B cell (primary cell): ENCODE data around the gene TSPAN9. TPM values are rescaled to one million over a fixed set of nuclear protein-coding genes. Genes with fewer than 3 reads are reported as not detected.

ENCODE experiments used
- ATAC-seq: fragments of 200-7000 bp; cut with Tn5 transposase; one replicate; pipeline ENCODE4 v1.10.0; 2021; ENCODE audit warnings: low read depth, mild to moderate bottlenecking, moderate number of reproducible peaks, moderate library complexity
- CTCF ChIA-PET: fragments of 350-600 bp; sonication (Branson Sonifier 250); formaldehyde crosslinking; loops from one replicate; lab custom pipeline; 2021; ENCODE audit warnings: antibody characterized with exemption, inconsistent platforms; lab: Charles Lee
- POLR2A ChIA-PET: fragments of 350-600 bp; sonication (Branson Sonifier 250); formaldehyde crosslinking; loops from one replicate; lab custom pipeline; 2021; ENCODE audit warnings: antibody characterized with exemption; lab: Charles Lee
- DNase-seq: peaks from one replicate; pipeline ENCODE4 v3.0.0; 2013
- H2AFZ ChIP-seq: 2 replicates; pipeline ENCODE4 v1.6.1; 2012; ENCODE audit warnings: mild to moderate bottlenecking, low read depth, low read length; ENCODE audit not compliant: insufficient read depth, poor library complexity, severe bottlenecking
- H3K27ac ChIP-seq, 2 donors: 1 replicate in 1 of 2; 2 replicates in 1 of 2; pipeline ENCODE4 v1.5.1; 2012 to 2013; ENCODE audit warnings: low read length in 2 of 2, mild to moderate bottlenecking in 2 of 2, moderate library complexity in 1 of 2
- H3K27me3 ChIP-seq, 4 experiments: fragments of 200-600 bp in 1 of 4; sonication (generic) in 1 of 4; replicated peaks in 1 of 4; 1 replicate in 2 of 4; 2 replicates in 2 of 4; pipeline versions ENCODE4 v1.6.1 to v1.7.0; 2013 to 2016; ENCODE audit warnings: low read length in 3 of 4, mild to moderate bottlenecking in 2 of 4, mixed read lengths in 1 of 4, moderate library complexity in 1 of 4; ENCODE audit not compliant: insufficient read depth in 4 of 4, control insufficient read depth in 3 of 4; ENCODE audit errors: control extremely low read depth in 1 of 4
- H3K36me3 ChIP-seq, 2 experiments: replicated peaks in 1 of 2; 1 replicate in 1 of 2; 2 replicates in 1 of 2; pipeline versions ENCODE4 v1.6.1 to v1.7.1; 2013; ENCODE audit warnings: low read length in 1 of 2; ENCODE audit not compliant: insufficient read depth in 2 of 2, control insufficient read depth in 1 of 2; ENCODE audit errors: control extremely low read depth in 1 of 2, extremely low read depth in 1 of 2
- H3K4me1 ChIP-seq, 2 donors: fragments of 200-600 bp in 1 of 2; sonication (generic) in 1 of 2; 1 replicate in 1 of 2; 2 replicates in 1 of 2; pipeline versions ENCODE4 v1.5.1 to v1.6.1; 2013 to 2017; ENCODE audit warnings: low read length in 2 of 2; ENCODE audit not compliant: control insufficient read depth in 2 of 2, insufficient read depth in 2 of 2
- H3K4me2 ChIP-seq: replicated peaks from 2 replicates; pipeline ENCODE3; 2012; ENCODE audit warnings: mild to moderate bottlenecking, low read depth, low read length; ENCODE audit not compliant: poor library complexity, severe bottlenecking
- H3K4me3 ChIP-seq, 5 experiments: fragments of 200-600 bp in 1 of 5; sonication (generic) in 1 of 5; 1 replicate in 3 of 5; 2 replicates in 2 of 5; pipeline versions ENCODE4 v1.5.1 to v1.7.0; 2011 to 2016; ENCODE audit warnings: low read length in 4 of 5, mild to moderate bottlenecking in 4 of 5, low read depth in 2 of 5, control low read depth in 1 of 5, moderate library complexity in 1 of 5; ENCODE audit not compliant: insufficient read depth in 1 of 5; ENCODE audit errors: control extremely low read depth in 1 of 5, extremely low read depth in 1 of 5
- H3K79me2 ChIP-seq: fragments of 200-600 bp; sonication (generic); one replicate; pipeline ENCODE4 v1.6.0; 2016; ENCODE audit warnings: low read length; ENCODE audit not compliant: control insufficient read depth, insufficient read depth
- H3K9ac ChIP-seq: fragments of 200-600 bp; sonication (generic); 2 replicates; pipeline ENCODE4 v1.6.1; 2017; ENCODE audit warnings: mild to moderate bottlenecking, low read length, moderate library complexity
- H3K9me3 ChIP-seq, 3 donors: one replicate each; pipeline versions ENCODE4 v1.6.1 to v1.7.1; 2013; ENCODE audit warnings: low read length in 2 of 3; ENCODE audit not compliant: control insufficient read depth in 2 of 3, insufficient read depth in 1 of 3; ENCODE audit errors: control extremely low read depth in 1 of 3
- H4K20me1 ChIP-seq: 2 replicates; pipeline ENCODE4 v1.6.0; 2012; ENCODE audit warnings: mild to moderate bottlenecking, low read length; ENCODE audit not compliant: insufficient read depth, control insufficient read depth, poor library complexity, severe bottlenecking
- H3K27ac Mint-ChIP-seq: one replicate; pipeline ENCODE4 v1.8.0; 2021; ENCODE audit warnings: mixed read lengths
- H3K27me3 Mint-ChIP-seq: one replicate; pipeline ENCODE4 v1.8.0; 2021; ENCODE audit warnings: mixed read lengths
- H3K4me1 Mint-ChIP-seq: one replicate; pipeline ENCODE4 v1.8.0; 2021; ENCODE audit warnings: mixed read lengths
- H3K4me3 Mint-ChIP-seq: one replicate; pipeline ENCODE4 v1.8.0; 2021; ENCODE audit warnings: mixed read lengths
- H3K9me3 Mint-ChIP-seq: one replicate; pipeline ENCODE4 v1.8.0; 2022; ENCODE audit warnings: mixed read lengths; ENCODE audit not compliant: insufficient read depth
- CTCF ChIP-seq: fragments of 200-600 bp; IDR thresholded peaks from one replicate; pipeline ENCODE4 v1.8.0; 2022; ENCODE audit warnings: antibody characterized with exemption, mild to moderate bottlenecking
- EZH2 ChIP-seq: IDR thresholded peaks from 2 replicates; pipeline ENCODE4 v1.6.1; 2012; ENCODE audit warnings: borderline replicate concordance, low read depth, mild to moderate bottlenecking, moderate library complexity, low read length; ENCODE audit not compliant: insufficient read depth, poor library complexity, severe bottlenecking
- WGBS: methylation state at CpG from one replicate; pipeline ENCODE4 v1.1.5; 2013; ENCODE audit warnings: missing lambda C conversion rate; ENCODE audit not compliant: insufficient coverage; 5-methylcytosine and 5-hydroxymethylcytosine counted together
- intact Hi-C: fragments of 100-400 bp; cut with micrococcal nuclease; formaldehyde crosslinking; loops from one replicate; pipeline ENCODE4 v1.10.0; 2022
- polyA plus RNA-seq: library from polyadenylated mRNA; depleted of rRNA; stranded (reverse); fragments of >200 nt; gene quantifications from 2 replicates; pipeline ENCODE4 v1.2.3, GENCODE V29; 2012
- total RNA-seq, 2 donors: library from RNA; stranded (reverse); fragments of 120-200 nt in 1 of 2; gene quantifications; 1 replicate in 1 of 2; 2 replicates in 1 of 2; pipeline versions ENCODE4 v1.2.3 to v1.2.4, GENCODE V29; 2013 to 2022

TSPAN9 gene
- total and polyA plus RNA-seq, 2 donors (not counting 1 experiment from before 2014, with no cell fraction given): 0.15 to 0.37 TPM

DNA sequence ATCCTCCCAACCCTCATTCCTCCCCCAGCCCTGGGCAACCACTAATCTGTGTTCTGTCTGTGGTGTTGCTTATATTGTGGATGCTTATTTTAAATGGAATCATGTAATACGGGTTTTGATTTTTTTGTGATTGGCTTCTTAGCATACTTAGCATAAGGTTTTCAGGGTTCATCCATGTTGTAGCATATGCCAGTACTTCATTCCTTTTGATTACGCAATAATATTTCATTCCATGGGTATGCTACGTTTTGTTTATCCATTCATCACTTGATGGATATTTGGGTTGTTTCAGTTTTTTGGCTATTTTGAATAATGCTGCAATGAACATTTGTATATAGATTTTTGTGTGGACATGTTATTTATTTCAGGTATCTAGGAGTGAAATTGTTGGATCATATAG is 82.9 kb downstream of the TSPAN9 start:
- Histone ChIP-seq H2AFZ (no peak overlapping the region), H3K4me2 (no peak overlapping the region), H3K79me2 (no peaks in the 10 kb centered on the region), H3K27me3 (no peaks in the 10 kb centered on the region), H3K36me3 (no peaks in the 10 kb centered on the region), H3K4me3 (no peak overlapping the region), H3K4me1 (no peaks in the 10 kb centered on the region), H3K9me3 (peaks cover 0 to 13% (median 0%) of the 10 kb centered on the region in 3 donors), H3K9ac (no peak overlapping the region), H4K20me1 (no peaks in the 10 kb centered on the region), H3K27ac (no peak overlapping the region)
- ATAC-seq: no peak
- ChIA-PET POLR2A (no interaction called here), CTCF (no interaction called here)
- H3K27ac Mint-ChIP-seq: no peak overlapping the region
- 83% methylated on average over 1 of the region's 3 CpGs for WGBS
- no peak overlapping the region for H3K4me3 Mint-ChIP-seq
- TF ChIP-seq EZH2 (no peak), CTCF (no peak)
- intact Hi-C loops: no loop called here
- H3K4me1 Mint-ChIP-seq: no peaks in the 10 kb centered on the region
- peaks cover 17% of the 10 kb centered on the region for H3K27me3 Mint-ChIP-seq
- no peaks in the 10 kb centered on the region for H3K9me3 Mint-ChIP-seq
- no peak for DNase-seq

DNA sequence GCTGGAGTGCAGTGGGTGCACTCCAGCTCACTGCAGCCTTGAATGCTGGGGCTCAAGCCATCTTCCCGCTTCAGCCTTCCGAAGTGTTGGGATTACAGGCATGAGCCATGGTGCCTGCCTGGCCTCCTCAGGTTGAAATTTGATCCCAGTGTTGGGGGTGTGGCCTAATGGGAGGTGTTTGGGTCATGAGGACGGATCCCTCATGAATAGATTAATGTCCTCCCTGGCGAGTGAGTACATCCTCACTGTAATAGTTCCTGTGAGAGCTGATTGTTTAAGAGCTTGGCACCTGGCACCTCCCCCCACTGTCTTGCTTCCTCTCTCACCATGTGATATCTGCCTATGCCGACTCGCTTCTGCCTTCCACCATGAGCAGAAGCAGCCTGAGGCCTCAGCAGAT is 84.7 kb downstream of the TSPAN9 start:
- Histone ChIP-seq H3K27ac (no peak overlapping the region), H3K4me1 (no peaks in the 10 kb centered on the region), H3K9me3 (peaks cover 0 to 13% (median 0%) of the 10 kb centered on the region in 3 donors), H3K79me2 (no peaks in the 10 kb centered on the region), H3K9ac (no peak overlapping the region), H3K36me3 (no peaks in the 10 kb centered on the region), H4K20me1 (no peaks in the 10 kb centered on the region), H2AFZ (no peak overlapping the region), H3K27me3 (no peaks in the 10 kb centered on the region), H3K4me3 (no peak overlapping the region), H3K4me2 (no peak overlapping the region)
- H3K4me3 Mint-ChIP-seq: no peak overlapping the region
- TF ChIP-seq EZH2: no peak
- no peak for TF ChIP-seq CTCF
- CTCF ChIA-PET: no interaction called here
- WGBS: 93% methylated on average over 2 of the region's 6 CpGs
- intact Hi-C loops: no loop called here
- H3K27me3 Mint-ChIP-seq: peaks cover 8% of the 10 kb centered on the region
- no peak overlapping the region for H3K27ac Mint-ChIP-seq
- no peaks in the 10 kb centered on the region for H3K9me3 Mint-ChIP-seq
- H3K4me1 Mint-ChIP-seq: no peaks in the 10 kb centered on the region
- no peak for DNase-seq
- ATAC-seq: no peak
- POLR2A ChIA-PET: no interaction called here
